Renal cortex interstitium (tissue), 11 donors: Measurements from ENCODE around the gene RPH3AL. TPM values are rescaled to one million over a fixed set of nuclear protein-coding genes. Genes with fewer than 3 reads are reported as not detected.
"Not testable (repeated sequence)": the region's sequence is repeated elsewhere in the genome, so short reads cannot be mapped to it uniquely, and the experiment has no call there.

Source experiments
- DNase-seq, 11 donors: peaks; one replicate each; pipeline ENCODE4 v3.0.0-alpha.2; 2013; ENCODE audit warnings: low read depth in 9 of 11, low spot score in 4 of 11; ENCODE audit errors: extremely low read depth in 1 of 11
- polyA plus RNA-seq, 3 donors: library from polyadenylated mRNA; unstranded; fragments of 120-200 nt; gene quantifications; one replicate each; pipeline ENCODE4 v1.2.1, GENCODE V29; 2013; ENCODE audit not compliant: insufficient read length in 3 of 3

RPH3AL gene
- polyA plus RNA-seq, 3 donors = 12.7 to 31.3 (median 17.6) TPM

GRCh38 chr17:326010-326621 lies 26.5 kb downstream of the RPH3AL start:
- DNase-seq = no peak

- no peak for DNase-seq
Measured at GRCh38 chr17:325270-326009, 27.2 kb downstream of the RPH3AL start.

- no peak for DNase-seq
Measured at GRCh38 chr17:323721-324571, 28.7 kb downstream of the RPH3AL start.

- DNase-seq = no peak
Measured at GRCh38 chr17:323181-323580, 29.4 kb downstream of the RPH3AL start.

GRCh38 chr17:322006-322780 lies 30.4 kb downstream of the RPH3AL start:
- DNase-seq = no peak

- DNase-seq = no peak
Measured at GRCh38 chr17:321386-321941, 31.1 kb downstream of the RPH3AL start.

GRCh38 chr17:320809-321385 lies 31.7 kb downstream of the RPH3AL start:
- peak in 2 of 11 donors; percentile 41 to 66 for DNase-seq

GRCh38 chr17:320139-320538 lies 32.5 kb downstream of the RPH3AL start:
- DNase-seq = no peak

- DNase-seq = no peak
Measured at GRCh38 chr17:319266-319665, 33.3 kb downstream of the RPH3AL start.

- DNase-seq = not testable (repeated sequence)
Measured at GRCh38 chr17:317070-317469, 35.5 kb downstream of the RPH3AL start.

- DNase-seq = not testable (repeated sequence)
Measured at GRCh38 chr17:315399-315798, 37.2 kb downstream of the RPH3AL start.

GRCh38 chr17:314614-314944 lies 38.0 kb downstream of the RPH3AL start:
- DNase-seq = not testable (repeated sequence)

- no peak for DNase-seq
Measured at GRCh38 chr17:313911-314613, 38.5 kb downstream of the RPH3AL start.

- DNase-seq = no peak
Measured at GRCh38 chr17:313231-313630, 39.4 kb downstream of the RPH3AL start.

GRCh38 chr17:312476-313148 lies 40.0 kb downstream of the RPH3AL start:
- no peak for DNase-seq

GRCh38 chr17:311119-311782 lies 41.4 kb downstream of the RPH3AL start:
- DNase-seq = no peak
